Ascending aorta (tissue), 2 donors: Measurements from ENCODE around the gene SHE. TPM values are rescaled to one million over a fixed set of nuclear protein-coding genes. Genes with fewer than 3 reads are reported as not detected.
A peak's percentile ranks its signal among the peaks of the same experiment; 100 is the strongest.

ENCODE experiments used
- DNase-seq, 2 donors: peaks; one replicate each; pipeline ENCODE4 v3.0.0-alpha.2; 2019; ENCODE audit warnings: low spot score in 2 of 2
- H3K27ac ChIP-seq, 2 donors: fragments of 200-600 bp; sonication (generic); one replicate each; pipeline ENCODE4 v1.5.1; 2016 to 2017; ENCODE audit warnings: mild to moderate bottlenecking in 1 of 2
- H3K27me3 ChIP-seq: fragments of 200-600 bp; sonication (generic); one replicate; pipeline ENCODE4 v1.5.1; 2017
- H3K36me3 ChIP-seq, 2 donors: fragments of 200-600 bp; sonication (generic); one replicate each; pipeline ENCODE4 v1.5.1; 2016
- H3K4me1 ChIP-seq, 2 donors: fragments of 200-600 bp; sonication (generic); one replicate each; pipeline ENCODE4 v1.5.1; 2016 to 2017; ENCODE audit warnings: mild to moderate bottlenecking in 1 of 2
- H3K4me3 ChIP-seq, 2 donors: fragments of 200-600 bp; sonication (generic); one replicate each; pipeline ENCODE4 v1.5.1; 2016 to 2017; ENCODE audit warnings: mild to moderate bottlenecking in 1 of 2
- H3K9me3 ChIP-seq, 2 donors: fragments of 200-600 bp; sonication (generic); one replicate each; pipeline ENCODE4 v1.5.1; 2016
- CTCF ChIP-seq, 3 experiments: fragments of 200-600 bp in 2 of 3; fragments of 450-650 bp in 1 of 3; sonication (generic) in 2 of 3; IDR thresholded peaks; one replicate each; pipeline ENCODE4 v1.5.1; 2016 to 2019; ENCODE audit warnings: antibody characterized with exemption in 3 of 3, mild to moderate bottlenecking in 1 of 3, moderate library complexity in 1 of 3
- intact Hi-C: fragments of 100-400 bp; cut with DNase I; formaldehyde crosslinking; loops from one replicate; pipeline ENCODE4 v1.15.1; 2023
- total RNA-seq: library from RNA; depleted of rRNA; stranded (reverse); fragments of >200 nt; gene quantifications from one replicate; pipeline ENCODE4 v1.1.0, GENCODE V29; 2016

SHE gene
- total RNA-seq, 1 donor from 2014 or later: 107 TPM

GRCh38 chr1:154443274-154444013 is 58.8 kb downstream of the SHE start:
- no peak overlapping the region for H3K27ac ChIP-seq
- DNase-seq: no peak
- H3K36me3 ChIP-seq: peaks cover 5 to 7% of the 10 kb centered on the region in 2 donors
- no peak for TF ChIP-seq CTCF (IDR thresholded peaks at IDR 0.05)
- no peak overlapping the region for H3K4me3 ChIP-seq
- no peaks in the 10 kb centered on the region for H3K27me3 ChIP-seq
- intact Hi-C loops: no loop called here
- no peaks in the 10 kb centered on the region for H3K4me1 ChIP-seq
- H3K9me3 ChIP-seq: no peaks in the 10 kb centered on the region

GRCh38 chr1:154442006-154442740 is 60.0 kb downstream of the SHE start:
- TF ChIP-seq CTCF (IDR thresholded peaks at IDR 0.05): peak; percentile 20 to 40 (median 22)
- no peak overlapping the region for H3K27ac ChIP-seq

GRCh38 chr1:154441241-154441888 is 60.8 kb downstream of the SHE start:
- DNase-seq: no peak
- Histone ChIP-seq H3K27me3 (no peaks in the 10 kb centered on the region), H3K27ac (no peak overlapping the region), H3K4me3 (no peak overlapping the region), H3K9me3 (no peaks in the 10 kb centered on the region), H3K36me3 (peaks cover 2 to 3% of the 10 kb centered on the region in 2 donors), H3K4me1 (no peaks in the 10 kb centered on the region)
- intact Hi-C loops: no loop called here
- TF ChIP-seq CTCF (IDR thresholded peaks at IDR 0.05): no peak

More at GRCh38 chr1:154442006-154442740, 60.0 kb downstream of the SHE start:
- H3K4me3 ChIP-seq: no peak overlapping the region
- peaks cover 0 to 3% of the 10 kb centered on the region in 2 donors for H3K36me3 ChIP-seq
- DNase-seq: no peak
- H3K9me3 ChIP-seq: no peaks in the 10 kb centered on the region
- no peaks in the 10 kb centered on the region for H3K27me3 ChIP-seq
- no peaks in the 10 kb centered on the region for H3K4me1 ChIP-seq
- intact Hi-C loops: no loop called here

- no peak for DNase-seq
- no peak overlapping the region for H3K4me3 ChIP-seq
- H3K36me3 ChIP-seq: peaks cover 3 to 10% of the 10 kb centered on the region in 2 donors
- no peaks in the 10 kb centered on the region for H3K4me1 ChIP-seq
- intact Hi-C loops: no loop called here
- no peaks in the 10 kb centered on the region for H3K9me3 ChIP-seq
- TF ChIP-seq CTCF (IDR thresholded peaks at IDR 0.05): no peak
- no peaks in the 10 kb centered on the region for H3K27me3 ChIP-seq
- H3K27ac ChIP-seq: no peak overlapping the region
These were observed 62.0 kb downstream of the SHE start for GRCh38 chr1:154440036-154440804.

- no peak for TF ChIP-seq CTCF (IDR thresholded peaks at IDR 0.05)
- Histone ChIP-seq H3K36me3 (peaks cover 0 to 10% of the 10 kb centered on the region in 2 donors), H3K27ac (no peak overlapping the region), H3K9me3 (no peaks in the 10 kb centered on the region), H3K4me3 (no peak overlapping the region), H3K4me1 (peaks cover 0 to 18% of the 10 kb centered on the region in 2 donors), H3K27me3 (no peaks in the 10 kb centered on the region)
- intact Hi-C loops: no loop called here
- DNase-seq: no peak
These were observed 65.8 kb downstream of the SHE start for GRCh38 chr1:154436433-154436832.
